ENCODE measurements around the gene PPP2R2D.
A peak's percentile ranks its signal among the peaks of the same experiment; 100 is the strongest.
"Not testable (repeated sequence)": the region's sequence is repeated elsewhere in the genome, so short reads cannot be mapped to it uniquely, and the experiment has no call there.

The PPP2R2D gene

GRCh38 chr10:131874991-131875451 lies 25.8 kb upstream of the PPP2R2D start:
- Mint-ChIP-seq H3K4me3 (no peak overlapping the region), H3K27me3 (peaks cover 44 to 48% of the 10 kb centered on the region in 2 donors), H3K27ac (no peak overlapping the region), H3K9me3 (peaks cover 0 to 2% of the 10 kb centered on the region in 2 donors), H3K4me1 (peaks cover 0 to 6% of the 10 kb centered on the region in 2 donors), H3K36me3 (no peaks in the 10 kb centered on the region)
- ATAC-seq (replicated peaks) (peak; percentile 88 to 89), DNase-seq (peak; percentile 70)

GRCh38 chr10:131875501-131875900 lies 25.3 kb upstream of the PPP2R2D start:
- H3K27ac Mint-ChIP-seq = no peak overlapping the region
- H3K4me3 Mint-ChIP-seq = no peak overlapping the region
- H3K9me3 Mint-ChIP-seq = peaks cover 0 to 2% of the 10 kb centered on the region in 2 donors
- no peaks in the 10 kb centered on the region for H3K36me3 Mint-ChIP-seq
- DNase-seq (no peak), ATAC-seq (replicated peaks) (no peak)
- H3K27me3 Mint-ChIP-seq = peaks cover 47 to 48% of the 10 kb centered on the region in 2 donors
- H3K4me1 Mint-ChIP-seq = peaks cover 0 to 6% of the 10 kb centered on the region in 2 donors

DNA sequence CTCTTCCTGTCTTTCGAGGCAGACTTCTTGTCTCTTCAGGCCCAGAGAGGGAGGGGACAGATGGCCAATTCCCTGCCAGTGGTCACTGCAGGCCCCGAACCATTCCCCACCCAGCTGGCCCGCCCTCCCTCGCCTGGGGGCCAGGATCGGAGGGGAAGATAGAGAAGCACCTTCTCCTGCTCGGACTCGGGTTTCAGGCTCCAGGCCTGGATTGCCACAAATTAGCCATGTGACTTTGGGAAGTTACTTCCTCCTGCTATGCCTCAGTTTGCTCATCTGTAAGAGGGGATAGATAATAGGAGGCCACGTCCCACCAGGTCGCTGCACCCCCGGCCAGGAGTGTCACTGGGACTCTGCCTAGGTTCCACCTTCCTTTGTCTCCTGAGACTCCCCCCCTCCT lies 24.8 kb upstream of the PPP2R2D start:
- Mint-ChIP-seq H3K27me3 (peaks cover 48 to 51% of the 10 kb centered on the region in 2 donors), H3K27ac (no peak overlapping the region)

GRCh38 chr10:131876508-131876907 lies 24.3 kb upstream of the PPP2R2D start:
- H3K27me3 Mint-ChIP-seq = peaks cover 48 to 52% of the 10 kb centered on the region in 2 donors
- no peak overlapping the region for H3K4me3 Mint-ChIP-seq
- no peak for ATAC-seq (replicated peaks)
- no peak for DNase-seq
- peaks cover 0 to 6% of the 10 kb centered on the region in 2 donors for H3K4me1 Mint-ChIP-seq
- H3K9me3 Mint-ChIP-seq = peaks cover 0 to 5% of the 10 kb centered on the region in 2 donors
- H3K27ac Mint-ChIP-seq = no peak overlapping the region
- no peaks in the 10 kb centered on the region for H3K36me3 Mint-ChIP-seq

More for the DNA sequence above, 24.8 kb upstream of the PPP2R2D start:
- DNase-seq (no peak), ATAC-seq (replicated peaks) (no peak)
- Mint-ChIP-seq H3K9me3 (peaks cover 0 to 4% of the 10 kb centered on the region in 2 donors), H3K36me3 (no peaks in the 10 kb centered on the region), H3K4me3 (no peak overlapping the region), H3K4me1 (peaks cover 0 to 6% of the 10 kb centered on the region in 2 donors)

DNA sequence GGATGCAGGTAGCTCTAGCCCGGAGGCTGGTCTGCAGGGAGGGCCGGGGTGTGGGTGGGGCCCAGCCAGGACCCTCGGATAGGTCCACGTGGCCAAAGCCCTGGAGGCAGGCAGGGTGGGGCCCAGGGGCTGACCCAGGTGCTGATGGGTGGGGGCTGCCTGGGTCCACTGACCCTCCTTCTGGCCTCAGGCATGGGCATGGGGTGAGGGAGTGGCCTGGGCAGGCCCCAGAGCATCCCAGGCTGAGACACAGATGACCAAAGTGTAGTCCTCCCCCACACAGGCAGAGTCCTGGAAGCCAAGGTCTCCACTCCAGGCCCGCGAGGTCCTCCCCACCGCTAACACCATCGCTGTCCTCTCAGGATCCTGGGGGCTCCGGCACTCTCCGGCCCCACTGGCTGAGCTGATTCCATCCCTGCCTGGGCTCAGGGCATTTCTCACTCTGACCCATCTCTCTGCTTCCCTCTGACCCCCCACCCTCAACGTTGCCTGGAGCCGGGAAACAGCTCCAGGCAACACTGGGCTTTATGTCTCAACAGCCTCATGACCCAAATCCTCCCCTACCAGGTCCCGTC lies 20.7 kb upstream of the PPP2R2D start:
- Mint-ChIP-seq H3K4me3 (no peak overlapping the region), H3K36me3 (no peaks in the 10 kb centered on the region), H3K27ac (no peak overlapping the region), H3K27me3 (peaks cover 36 to 41% of the 10 kb centered on the region in 2 donors), H3K4me1 (peaks cover 0 to under 1% of the 10 kb centered on the region in 2 donors), H3K9me3 (peaks cover 0 to 5% of the 10 kb centered on the region in 2 donors)
- ATAC-seq (replicated peaks) = no peak
- DNase-seq = no peak

DNA sequence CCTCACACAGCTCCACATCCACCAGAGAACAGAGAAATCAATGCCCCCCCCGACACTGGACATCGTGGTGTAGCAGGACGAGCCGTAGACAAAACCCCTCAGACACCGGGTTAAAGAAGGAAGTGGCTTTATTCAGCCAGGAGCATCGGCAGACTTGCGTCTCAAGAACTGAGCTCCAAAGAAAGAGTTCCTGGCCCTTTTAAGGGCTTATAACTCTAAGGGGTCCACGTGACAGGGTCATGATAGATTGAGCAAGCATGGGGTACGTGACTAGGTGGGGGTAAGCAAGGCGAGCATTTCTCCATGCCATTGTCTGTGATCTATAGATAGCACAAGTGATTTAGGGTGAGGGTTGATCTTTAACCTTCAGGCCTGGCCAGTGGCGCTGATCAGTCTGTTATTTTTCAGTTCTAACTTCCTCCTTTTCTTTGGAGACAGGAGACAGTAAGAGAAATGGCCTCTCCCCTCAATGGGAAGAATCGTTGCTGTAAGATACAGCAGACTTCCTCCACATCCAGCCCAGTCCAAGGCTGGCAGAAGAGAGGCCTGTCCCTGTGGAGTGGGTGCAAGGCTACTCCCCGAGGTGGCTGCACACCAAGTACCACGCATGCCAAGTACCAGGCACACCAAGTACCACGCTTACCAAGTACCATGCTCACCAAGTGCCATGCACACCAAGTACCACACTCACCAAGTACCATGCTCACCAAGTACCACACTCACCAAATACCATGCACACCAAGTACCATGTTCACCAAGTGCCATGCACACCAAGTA lies 19.5 kb upstream of the PPP2R2D start:
- Mint-ChIP-seq H3K27ac (no peak overlapping the region), H3K4me3 (no peak overlapping the region)

DNA sequence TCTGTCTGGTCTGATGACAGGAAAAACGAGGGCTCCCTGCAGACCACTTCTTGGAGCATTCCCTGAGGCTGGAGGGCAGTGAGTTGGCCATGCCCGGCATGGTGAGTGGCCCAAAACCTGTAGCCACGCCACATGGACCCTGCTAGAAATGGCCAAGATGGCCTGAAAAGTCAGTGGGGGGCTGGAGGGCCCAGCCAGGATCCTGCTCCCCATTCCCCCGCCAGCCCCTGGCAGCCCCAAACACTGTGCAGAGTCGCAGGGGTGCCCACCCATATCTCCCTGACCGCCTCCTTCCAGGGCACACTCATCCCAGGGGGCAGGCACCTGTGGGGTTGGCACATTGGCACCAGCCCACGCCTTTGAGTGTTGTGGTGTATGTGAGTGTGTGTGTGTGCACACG lies 18.7 kb upstream of the PPP2R2D start:
- H3K9me3 Mint-ChIP-seq = peaks cover 0 to 5% of the 10 kb centered on the region in 2 donors
- peaks cover 2 to 6% of the 10 kb centered on the region in 2 donors for H3K4me1 Mint-ChIP-seq
- H3K27me3 Mint-ChIP-seq = peaks cover 29 to 30% of the 10 kb centered on the region in 2 donors
- no peak overlapping the region for H3K4me3 Mint-ChIP-seq
- H3K27ac Mint-ChIP-seq = no peak overlapping the region
- DNase-seq (no peak), ATAC-seq (replicated peaks) (no peak)
- no peaks in the 10 kb centered on the region for H3K36me3 Mint-ChIP-seq

More for the DNA sequence above, 19.5 kb upstream of the PPP2R2D start:
- DNase-seq (no peak), ATAC-seq (replicated peaks) (no peak)
- Mint-ChIP-seq H3K27me3 (peaks cover 36% of the 10 kb centered on the region in 2 donors), H3K4me1 (peaks cover 2 to 6% of the 10 kb centered on the region in 2 donors), H3K9me3 (peaks cover 0 to 5% of the 10 kb centered on the region in 2 donors), H3K36me3 (no peaks in the 10 kb centered on the region)

- Mint-ChIP-seq H3K4me1 (peaks cover 2 to 6% of the 10 kb centered on the region in 2 donors), H3K36me3 (no peaks in the 10 kb centered on the region), H3K27ac (no peak overlapping the region), H3K9me3 (peaks cover 0 to 5% of the 10 kb centered on the region in 2 donors), H3K27me3 (peaks cover 22 to 24% of the 10 kb centered on the region in 2 donors), H3K4me3 (no peak overlapping the region)
- DNase-seq (no peak), ATAC-seq (replicated peaks) (no peak)
Observed at GRCh38 chr10:131882590-131883451, 18.0 kb upstream of the PPP2R2D start.

DNA sequence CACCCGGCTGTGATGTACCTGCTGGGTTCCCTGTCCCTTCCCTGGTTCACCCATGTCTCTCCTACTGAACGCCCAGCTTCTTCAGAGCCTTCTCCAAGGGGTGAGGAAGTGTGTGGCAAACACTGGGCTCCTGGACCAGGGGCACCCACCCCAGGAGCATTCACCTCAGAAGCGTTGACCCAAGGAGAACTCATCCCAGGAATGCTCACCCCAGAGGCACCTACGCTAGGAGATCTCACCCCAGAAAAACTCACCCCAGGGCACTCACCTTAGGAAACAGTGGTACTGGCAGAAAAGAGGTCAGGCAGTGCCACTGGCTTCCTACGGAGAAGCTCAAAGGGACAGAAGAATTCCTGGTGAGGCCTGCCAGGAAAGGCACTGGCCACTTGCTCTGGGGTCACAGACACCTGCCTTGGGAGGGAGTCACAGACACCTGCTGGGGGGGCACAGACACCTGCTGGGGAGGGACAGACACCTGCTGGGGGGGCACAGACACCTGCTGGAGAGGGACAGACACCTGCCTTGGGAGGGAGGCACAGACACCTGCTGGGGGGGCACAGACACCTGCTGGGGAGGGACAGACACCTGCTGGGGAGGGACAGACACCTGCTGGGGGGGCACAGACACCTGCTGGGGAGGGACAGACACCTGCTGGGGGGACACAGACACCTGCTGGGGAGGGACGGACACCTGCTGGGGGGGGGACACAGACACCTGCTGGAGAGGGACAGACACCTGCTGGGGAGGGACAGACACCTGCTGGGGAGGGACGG lies 17.0 kb upstream of the PPP2R2D start:
- not testable (repeated sequence) for H3K27ac Mint-ChIP-seq; ATAC-seq (replicated peaks); H3K9me3 Mint-ChIP-seq; H3K4me3 Mint-ChIP-seq; H3K4me1 Mint-ChIP-seq; DNase-seq; H3K36me3 Mint-ChIP-seq
- H3K27me3 Mint-ChIP-seq = peaks cover 16 to 22% of the 10 kb centered on the region in 2 donors

DNA sequence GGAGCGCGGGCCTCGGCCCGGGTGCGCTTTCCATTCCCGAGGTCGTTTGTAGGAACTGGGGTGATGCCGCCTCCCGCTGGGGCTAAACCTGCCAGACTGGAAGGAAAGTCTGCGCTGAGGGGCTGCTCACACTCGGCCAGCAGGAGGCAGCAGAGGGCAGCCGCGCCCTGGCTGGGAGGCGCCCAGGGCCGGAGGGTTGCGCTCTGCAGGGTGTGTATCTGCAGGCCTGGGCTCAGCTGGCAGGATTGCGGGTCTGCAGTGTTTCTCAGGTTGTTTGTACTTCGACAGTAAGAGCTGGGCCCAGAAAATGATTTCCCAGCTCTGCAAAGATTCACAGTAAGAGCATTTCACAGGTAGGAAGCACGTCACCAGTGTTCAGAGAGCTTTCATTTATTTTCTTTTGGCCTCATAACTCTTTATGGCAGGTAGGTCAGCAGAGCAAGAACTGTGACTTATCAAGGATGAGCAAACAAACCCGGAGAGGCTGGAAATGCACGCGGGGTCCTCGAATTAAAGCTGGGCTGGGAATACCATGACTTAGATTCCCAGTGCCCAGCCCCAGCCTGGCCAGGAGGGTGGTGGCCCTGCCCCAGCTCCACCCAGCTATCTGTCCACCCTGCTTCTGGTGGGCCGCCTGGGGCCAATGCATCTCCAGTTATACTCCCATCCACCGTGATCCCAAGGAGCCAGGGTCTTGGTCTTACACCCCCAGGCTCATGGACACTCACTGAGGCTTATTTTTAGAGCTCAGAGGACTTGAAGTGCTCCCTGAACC lies 15.2 kb upstream of the PPP2R2D start:
- Mint-ChIP-seq H3K4me3 (no peak overlapping the region), H3K36me3 (no peaks in the 10 kb centered on the region), H3K4me1 (peaks cover 2 to 6% of the 10 kb centered on the region in 2 donors), H3K27ac (no peak overlapping the region), H3K9me3 (peaks cover 0 to 4% of the 10 kb centered on the region in 2 donors), H3K27me3 (peaks cover 5 to 9% of the 10 kb centered on the region in 2 donors)
- DNase-seq (peak; percentile 63), ATAC-seq (replicated peaks) (peak; percentile 99 to 100)

- H3K27me3 Mint-ChIP-seq = peaks cover 4 to 7% of the 10 kb centered on the region in 2 donors
- H3K36me3 Mint-ChIP-seq = no peaks in the 10 kb centered on the region
- no peak overlapping the region for H3K27ac Mint-ChIP-seq
- no peak for ATAC-seq (replicated peaks)
- H3K9me3 Mint-ChIP-seq = no peaks in the 10 kb centered on the region
- DNase-seq = no peak
- peaks cover 2 to 6% of the 10 kb centered on the region in 2 donors for H3K4me1 Mint-ChIP-seq
- H3K4me3 Mint-ChIP-seq = no peak overlapping the region
Observed at GRCh38 chr10:131886237-131886636, 14.6 kb upstream of the PPP2R2D start.

DNA sequence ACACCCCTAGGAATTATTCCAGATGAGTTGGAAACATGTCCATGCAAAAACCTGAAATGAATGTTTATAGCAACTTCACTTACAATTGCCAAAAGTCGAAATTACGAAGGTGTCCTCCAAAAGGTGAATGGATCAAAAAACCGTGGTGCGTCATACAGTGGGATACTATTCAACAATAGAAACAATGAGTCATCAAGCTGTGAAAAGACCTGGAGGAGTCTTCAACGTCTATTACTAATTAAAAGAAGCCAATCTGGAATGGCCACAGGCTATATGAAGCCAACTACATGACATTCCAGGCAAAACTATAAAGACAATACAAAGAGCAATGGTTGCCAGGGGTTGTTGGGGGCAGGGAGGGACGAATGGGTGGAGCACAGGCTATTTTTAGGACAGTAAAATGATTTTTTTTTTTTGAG lies 12.6 kb upstream of the PPP2R2D start:
- H3K36me3 Mint-ChIP-seq = no peaks in the 10 kb centered on the region
- H3K4me3 Mint-ChIP-seq = no peak overlapping the region
- no peak for DNase-seq
- H3K27ac Mint-ChIP-seq = no peak overlapping the region
- H3K27me3 Mint-ChIP-seq = peaks cover 10 to 21% of the 10 kb centered on the region in 2 donors
- peaks cover 2 to 6% of the 10 kb centered on the region in 2 donors for H3K4me1 Mint-ChIP-seq
- H3K9me3 Mint-ChIP-seq = no peaks in the 10 kb centered on the region
- ATAC-seq (replicated peaks) = no peak

- peaks cover 18 to 30% of the 10 kb centered on the region in 2 donors for H3K27me3 Mint-ChIP-seq
- no peak overlapping the region for H3K27ac Mint-ChIP-seq
- ATAC-seq (replicated peaks) (no peak), DNase-seq (no peak)
- no peaks in the 10 kb centered on the region for H3K36me3 Mint-ChIP-seq
- no peaks in the 10 kb centered on the region for H3K9me3 Mint-ChIP-seq
- H3K4me3 Mint-ChIP-seq = no peak overlapping the region
- H3K4me1 Mint-ChIP-seq = peaks cover 2 to 6% of the 10 kb centered on the region in 2 donors
Observed at GRCh38 chr10:131889755-131890154, 11.1 kb upstream of the PPP2R2D start.
